ENCODE data around the gene PRSS53. TPM values are rescaled to one million over a fixed set of nuclear protein-coding genes. Genes with fewer than 3 reads are reported as not detected.
"Not testable (repeated sequence)": the region's sequence is repeated elsewhere in the genome, so short reads cannot be mapped to it uniquely, and the experiment has no call there.

The PRSS53 gene
- total RNA-seq, result 1 to 10 TPM; 5.5 to 8.6 TPM

GRCh38 chr16:31088459-31089183, at the start of gene PRSS53:
Gene PRSS53 (minus strand): TSS chr16:31088943. CDS start chr16:31088809, 134 bp downstream.
- peaks cover 11% of the 10 kb centered on the region for H3K36me3 Mint-ChIP-seq (ENCODE audit: low read depth)
- TF ChIP-seq, protein P1, sequence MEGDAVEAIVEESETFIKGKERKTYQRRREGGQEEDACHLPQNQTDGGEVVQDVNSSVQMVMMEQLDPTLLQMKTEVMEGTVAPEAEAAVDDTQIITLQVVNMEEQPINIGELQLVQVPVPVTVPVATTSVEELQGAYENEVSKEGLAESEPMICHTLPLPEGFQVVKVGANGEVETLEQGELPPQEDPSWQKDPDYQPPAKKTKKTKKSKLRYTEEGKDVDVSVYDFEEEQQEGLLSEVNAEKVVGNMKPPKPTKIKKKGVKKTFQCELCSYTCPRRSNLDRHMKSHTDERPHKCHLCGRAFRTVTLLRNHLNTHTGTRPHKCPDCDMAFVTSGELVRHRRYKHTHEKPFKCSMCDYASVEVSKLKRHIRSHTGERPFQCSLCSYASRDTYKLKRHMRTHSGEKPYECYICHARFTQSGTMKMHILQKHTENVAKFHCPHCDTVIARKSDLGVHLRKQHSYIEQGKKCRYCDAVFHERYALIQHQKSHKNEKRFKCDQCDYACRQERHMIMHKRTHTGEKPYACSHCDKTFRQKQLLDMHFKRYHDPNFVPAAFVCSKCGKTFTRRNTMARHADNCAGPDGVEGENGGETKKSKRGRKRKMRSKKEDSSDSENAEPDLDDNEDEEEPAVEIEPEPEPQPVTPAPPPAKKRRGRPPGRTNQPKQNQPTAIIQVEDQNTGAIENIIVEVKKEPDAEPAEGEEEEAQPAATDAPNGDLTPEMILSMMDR (IDR thresholded peaks at IDR 0.05), result no peak
- POLR2A ChIA-PET, result interaction anchor here (0.9 to 1.4 kb wide), 3 partner anchors 11 to 108 kb away, joined by 3 to 5 read pairs (median 3); partner anchors contain the start of genes ZNF646 and ZNF668
- peaks cover 11% of the 10 kb centered on the region for H3K4me1 Mint-ChIP-seq (ENCODE audit: low read depth)
- CTCF ChIA-PET, result no interaction called here
- H3K27me3 Mint-ChIP-seq, result no peaks in the 10 kb centered on the region
- H3K4me3 Mint-ChIP-seq, result no peak within 1 kb of the TSS
- H3K27ac Mint-ChIP-seq, result peak within 1 kb of the TSS; percentile 34
- intact Hi-C loops (cut with micrococcal nuclease), result no loop called here
- no peaks in the 10 kb centered on the region for H3K9me3 Mint-ChIP-seq
- DNase-seq (no peak), ATAC-seq (no peak)

DNA sequence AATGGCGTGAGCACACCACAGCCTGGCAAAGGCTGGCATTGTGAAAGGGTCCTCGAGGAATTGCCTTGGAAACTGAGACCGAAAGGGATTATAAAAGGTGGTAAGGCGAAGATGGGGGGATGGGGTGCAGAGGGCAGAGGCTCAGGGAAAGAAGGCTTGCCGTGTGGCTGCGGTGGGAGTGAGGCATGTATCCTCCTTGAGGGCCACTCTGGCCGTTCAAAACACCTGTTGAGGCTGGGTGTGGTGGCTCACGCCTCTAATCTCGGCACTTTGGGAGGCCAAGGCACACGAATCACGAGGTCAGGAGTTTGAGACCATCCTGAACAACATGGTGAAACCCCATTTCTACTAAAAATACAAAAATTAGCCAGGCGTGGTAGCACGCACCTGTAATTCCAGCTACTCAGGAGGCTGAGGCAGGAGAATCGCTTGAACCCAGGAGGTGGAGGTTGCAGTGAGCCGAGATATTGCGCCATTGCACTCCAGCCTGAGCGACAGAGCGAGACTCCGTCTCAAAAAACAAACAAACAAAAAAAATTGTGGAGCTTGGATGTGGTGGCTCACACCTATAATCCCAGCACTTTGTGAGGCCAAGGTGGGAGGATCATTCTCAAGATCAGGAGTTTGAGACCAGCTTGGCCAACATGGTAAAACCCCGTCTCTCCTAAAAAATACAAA, 48.2 kb upstream of the PRSS53 start:
- H3K27ac Mint-ChIP-seq; intact Hi-C loops (cut with micrococcal nuclease); H3K9me3 Mint-ChIP-seq; H3K36me3 Mint-ChIP-seq (ENCODE audit: low read depth); H3K4me1 Mint-ChIP-seq (ENCODE audit: low read depth); DNase-seq; ATAC-seq; H3K27me3 Mint-ChIP-seq; H3K4me3 Mint-ChIP-seq: not testable (repeated sequence)
- POLR2A ChIA-PET, result interaction anchor here (1.0 kb wide), 1 partner anchor 43 kb away, joined by 4 read pairs; the partner anchor contains the start of gene FUS
- CTCF ChIA-PET, result interaction anchor here (1.0 kb wide), 1 partner anchor 151 kb away, joined by 3 read pairs; no protein-coding TSS in a partner anchor

GRCh38 chr16:31136287-31136662, 47.5 kb upstream of the PRSS53 start:
- no peaks in the 10 kb centered on the region for H3K9me3 Mint-ChIP-seq
- H3K4me1 Mint-ChIP-seq (ENCODE audit: low read depth), result peaks cover 2% of the 10 kb centered on the region
- no peak for ATAC-seq

GRCh38 chr16:31135535-31136286, 47.0 kb upstream of the PRSS53 start, which contains the start of gene PRSS8:
Gene PRSS8 (minus strand): TSS chr16:31135727. CDS start chr16:31135498, 229 bp downstream.
- no peaks in the 10 kb centered on the region for H3K36me3 Mint-ChIP-seq (ENCODE audit: low read depth)
- no peak within 1 kb of the TSS for H3K4me3 Mint-ChIP-seq
- ChIA-PET CTCF (interaction anchor here (1.6 kb wide), 1 partner anchor 21 kb away, joined by 3 read pairs; no protein-coding TSS in a partner anchor), POLR2A (interaction anchor here (1.0 to 1.6 kb wide), 3 partner anchors 11 to 44 kb away, joined by 4 to 5 read pairs (median 4); partner anchors contain the start of genes FUS and KAT8)
- no peaks in the 10 kb centered on the region for H3K9me3 Mint-ChIP-seq
- intact Hi-C loops (cut with micrococcal nuclease), result no loop called here
- peak; percentile 10 for DNase-seq
- no peak within 1 kb of the TSS for H3K27ac Mint-ChIP-seq
- TF ChIP-seq, protein P1 (IDR thresholded peaks at IDR 0.05), result no peak
- H3K4me1 Mint-ChIP-seq (ENCODE audit: low read depth), result peaks cover 1% of the 10 kb centered on the region
- ATAC-seq, result no peak
- no peaks in the 10 kb centered on the region for H3K27me3 Mint-ChIP-seq

More at GRCh38 chr16:31136287-31136662, 47.5 kb upstream of the PRSS53 start:
- TF ChIP-seq, protein P1 (IDR thresholded peaks at IDR 0.05), result no peak
- DNase-seq, result no peak
- intact Hi-C loops (cut with micrococcal nuclease), result no loop called here
- Mint-ChIP-seq H3K4me3 (no peak overlapping the region), H3K27me3 (no peaks in the 10 kb centered on the region), H3K36me3 (ENCODE audit: low read depth) (no peaks in the 10 kb centered on the region), H3K27ac (no peak overlapping the region)
- ChIA-PET CTCF (interaction anchor here (1.6 kb wide), 1 partner anchor 20 kb away, joined by 3 read pairs; no protein-coding TSS in a partner anchor), POLR2A (interaction anchor here (1.0 kb wide), 1 partner anchor 44 kb away, joined by 4 read pairs; the partner anchor contains the start of gene FUS)

Measured in activated CD8-positive, alpha-beta T cell treated with anti-CD3 and anti-CD28 coated beads for 36 hours (primary cell).